PC-9 (cell line): ENCODE data around the gene UBE2E2. TPM values are rescaled to one million over a fixed set of nuclear protein-coding genes. Genes with fewer than 3 reads are reported as not detected.

Experiments
- BruUV-seq: library from RNA; stranded (reverse); fragments of 400-500 nt; replicated peaks from 2 replicates; lab custom pipeline; 2021; lab: Mats Ljungman, UMichigan
- CTCF ChIA-PET: fragments of 300-600 bp; sonication (Branson Sonifier 250); formaldehyde crosslinking; loops from one replicate; lab custom pipeline; 2022; ENCODE audit warnings: antibody characterized with exemption; lab: Charles Lee
- POLR2A ChIA-PET: fragments of 300-600 bp; sonication (Branson Sonifier 250); formaldehyde crosslinking; loops from one replicate; lab custom pipeline; 2022; ENCODE audit warnings: antibody characterized with exemption; ENCODE audit not compliant: unreplicated experiment; lab: Charles Lee
- DNase-seq, 2 experiments: peaks; one replicate each; pipeline versions ENCODE4 v3.0.0 to v3.0.0-alpha.2; 2015 to 2022; ENCODE audit warnings: mixed read lengths in 1 of 2
- H2AFZ ChIP-seq: fragments of 200-600 bp; sonication (generic); 2 replicates; pipeline ENCODE4 v1.8.1; 2017; ENCODE audit warnings: antibody characterized with exemption
- H3F3A ChIP-seq: fragments of 200-600 bp; sonication (generic); 2 replicates; pipeline ENCODE4 v1.8.1; 2017; ENCODE audit warnings: antibody characterized with exemption, mild to moderate bottlenecking, low read depth; ENCODE audit not compliant: insufficient read depth
- H3K27ac ChIP-seq: fragments of 200-600 bp; sonication (generic); 2 replicates; pipeline ENCODE4 v1.6.1; 2016; ENCODE audit warnings: mixed run types
- H3K27me3 ChIP-seq: fragments of 200-600 bp; sonication (generic); 2 replicates; pipeline ENCODE4 v1.6.1; 2016; ENCODE audit warnings: low read depth, mixed run types; ENCODE audit not compliant: insufficient read depth
- H3K36me3 ChIP-seq: fragments of 200-600 bp; sonication (generic); 2 replicates; pipeline ENCODE4 v1.6.1; 2016; ENCODE audit warnings: low read depth, mixed run types
- H3K4me1 ChIP-seq: fragments of 200-600 bp; sonication (generic); replicated peaks from 2 replicates; pipeline ENCODE4 v1.6.1; 2016; ENCODE audit warnings: mixed run types; ENCODE audit not compliant: insufficient read depth
- H3K4me2 ChIP-seq: fragments of 200-600 bp; sonication (generic); 2 replicates; pipeline ENCODE4 v1.6.1; 2017; ENCODE audit warnings: mixed run types
- H3K4me3 ChIP-seq: fragments of 200-600 bp; sonication (generic); 2 replicates; pipeline ENCODE4 v1.6.1; 2016; ENCODE audit warnings: mixed run types
- H3K79me2 ChIP-seq: fragments of 200-600 bp; sonication (generic); 2 replicates; pipeline ENCODE4 v1.6.1; 2017; ENCODE audit warnings: low read depth, mixed run types
- H3K9me2 ChIP-seq: fragments of 200-600 bp; sonication (generic); 2 replicates; pipeline ENCODE4 v1.8.1; 2017; ENCODE audit warnings: mild to moderate bottlenecking; ENCODE audit not compliant: insufficient read depth
- H3K9me3 ChIP-seq: fragments of 200-600 bp; sonication (generic); 2 replicates; pipeline ENCODE4 v1.8.1; 2016; ENCODE audit warnings: low read depth; ENCODE audit not compliant: insufficient read depth
- H4K20me1 ChIP-seq: fragments of 200-600 bp; sonication (generic); 2 replicates; pipeline ENCODE4 v1.8.1; 2017; ENCODE audit not compliant: insufficient read depth
- CTCF ChIP-seq: fragments of 200-600 bp; sonication (generic); conservative IDR thresholded peaks from 2 replicates; pipeline ENCODE4 v1.6.1; 2017; ENCODE audit warnings: mixed run types, antibody characterized with exemption, mild to moderate bottlenecking, moderate library complexity
- EZH2 ChIP-seq: fragments of 200-600 bp; sonication (generic); IDR thresholded peaks from 2 replicates; pipeline ENCODE4 v1.8.0; 2017; ENCODE audit warnings: antibody characterized with exemption, low read depth
- intact Hi-C: fragments of 100-400 bp; cut with micrococcal nuclease; formaldehyde crosslinking; loops from one replicate; pipeline ENCODE4 v1.10.0; 2022; ENCODE audit not compliant: unreplicated experiment
- total RNA-seq: library from RNA; stranded (reverse); gene quantifications from 2 replicates; pipeline ENCODE4 v1.2.3, GENCODE V29; 2021

UBE2E2 gene
- total RNA-seq, 1 experiment from 2014 or later: 48.7 TPM

- Histone ChIP-seq H2AFZ (no peak overlapping the region), H3K79me2 (no peaks in the 10 kb centered on the region), H4K20me1 (no peaks in the 10 kb centered on the region), H3K9me3 (no peaks in the 10 kb centered on the region), H3K9me2 (no peaks in the 10 kb centered on the region), H3K36me3 (no peaks in the 10 kb centered on the region), H3K4me1 (no peaks in the 10 kb centered on the region), H3F3A (no peaks in the 10 kb centered on the region), H3K27me3 (no peaks in the 10 kb centered on the region), H3K4me3 (no peak overlapping the region), H3K4me2 (no peak overlapping the region), H3K27ac (no peak overlapping the region)
- CTCF ChIA-PET: no interaction called here
- BruUV-seq: no TSS peak
- POLR2A ChIA-PET: no interaction called here
- intact Hi-C loops: no loop called here
- TF ChIP-seq CTCF: peak; percentile 66
- TF ChIP-seq EZH2: no peak
- peak; percentile 27 to 41 for DNase-seq
Observed at GRCh38 chr3:23183731-23184130, 19.4 kb upstream of the UBE2E2 start.

GRCh38 chr3:23185861-23186260 is 17.3 kb upstream of the UBE2E2 start:
- no peak for TF ChIP-seq EZH2
- TF ChIP-seq CTCF: no peak
- Histone ChIP-seq H2AFZ (no peak overlapping the region), H3K27me3 (no peaks in the 10 kb centered on the region), H3K4me2 (no peak overlapping the region), H3K9me3 (no peaks in the 10 kb centered on the region), H3K36me3 (no peaks in the 10 kb centered on the region), H3F3A (no peaks in the 10 kb centered on the region), H3K79me2 (no peaks in the 10 kb centered on the region), H3K27ac (no peak overlapping the region), H3K9me2 (no peaks in the 10 kb centered on the region), H3K4me1 (no peaks in the 10 kb centered on the region), H4K20me1 (no peaks in the 10 kb centered on the region), H3K4me3 (no peak overlapping the region)
- ChIA-PET POLR2A (no interaction called here), CTCF (no interaction called here)
- no peak for DNase-seq
- no TSS peak for BruUV-seq
- intact Hi-C loops: no loop called here

- BruUV-seq: no TSS peak
- Histone ChIP-seq H3K27ac (no peak overlapping the region), H3K27me3 (no peaks in the 10 kb centered on the region), H3K36me3 (no peaks in the 10 kb centered on the region), H3K9me3 (no peaks in the 10 kb centered on the region), H3K4me2 (no peak overlapping the region), H3K4me3 (no peak overlapping the region), H3K79me2 (no peaks in the 10 kb centered on the region), H3K9me2 (no peaks in the 10 kb centered on the region), H3F3A (no peaks in the 10 kb centered on the region), H4K20me1 (no peaks in the 10 kb centered on the region), H3K4me1 (no peaks in the 10 kb centered on the region), H2AFZ (no peak overlapping the region)
- POLR2A ChIA-PET: no interaction called here
- CTCF ChIA-PET: no interaction called here
- no peak for TF ChIP-seq CTCF
- TF ChIP-seq EZH2: no peak
- DNase-seq: no peak
- intact Hi-C loops: no loop called here
Observed at GRCh38 chr3:23189187-23189586, 13.9 kb upstream of the UBE2E2 start.
